OCI-LY1 (cell line): ENCODE measurements around the gene TSEN34.

Experiments
- H2AFZ ChIP-seq: fragments of 200-600 bp; sonication (generic), shearing (Covaris generic); 2 replicates; pipeline ENCODE4 v1.6.0; 2014; ENCODE audit warnings: antibody characterized with exemption, mild to moderate bottlenecking, low read length
- H3F3A ChIP-seq: fragments of 200-600 bp; sonication (generic), shearing (Covaris generic); 2 replicates; pipeline ENCODE4 v1.6.0; 2014; ENCODE audit warnings: mild to moderate bottlenecking, antibody characterized with exemption, low read length, moderate library complexity; ENCODE audit not compliant: insufficient read depth
- H3K27ac ChIP-seq: fragments of 200-600 bp; sonication (generic); 2 replicates; pipeline ENCODE4 v1.5.1; 2014; ENCODE audit warnings: low read length, mixed run types, mild to moderate bottlenecking, low read depth; ENCODE audit not compliant: poor library complexity, severe bottlenecking
- H3K27me3 ChIP-seq: fragments of 200-600 bp; sonication (generic); 2 replicates; pipeline ENCODE4 v1.6.0; 2014; ENCODE audit warnings: antibody characterized with exemption, mild to moderate bottlenecking, low read length, moderate library complexity; ENCODE audit not compliant: insufficient read depth
- H3K36me3 ChIP-seq: fragments of 200-600 bp; sonication (generic); 2 replicates; pipeline ENCODE4 v1.6.1; 2014; ENCODE audit warnings: mild to moderate bottlenecking, antibody characterized with exemption, low read length, moderate library complexity, mixed read lengths; ENCODE audit not compliant: insufficient read depth
- H3K4me1 ChIP-seq: fragments of 200-600 bp; sonication (generic); 2 replicates; pipeline ENCODE4 v1.5.1; 2014; ENCODE audit warnings: mild to moderate bottlenecking, low read length, moderate library complexity; ENCODE audit not compliant: insufficient read depth, severe bottlenecking
- H3K4me2 ChIP-seq: fragments of 200-600 bp; sonication (generic), shearing (Covaris generic); 2 replicates; pipeline ENCODE4 v1.6.1; 2014; ENCODE audit warnings: low read length
- H3K4me3 ChIP-seq: fragments of 200-600 bp; sonication (generic); 2 replicates; pipeline ENCODE4 v1.5.1; 2014; ENCODE audit warnings: low read length, low read depth, mild to moderate bottlenecking, mixed read lengths; ENCODE audit not compliant: poor library complexity, severe bottlenecking
- H3K79me2 ChIP-seq: fragments of 200-600 bp; shearing (Covaris generic); 2 replicates; pipeline ENCODE4 v1.6.1; 2016; ENCODE audit warnings: mixed run types, low read length, mixed read lengths; ENCODE audit not compliant: insufficient read depth
- H3K9ac ChIP-seq: fragments of 200-600 bp; sonication (generic), shearing (Covaris generic); 2 replicates; pipeline ENCODE4 v1.6.1; 2014; ENCODE audit warnings: mild to moderate bottlenecking, low read length, mixed read lengths
- H3K9me2 ChIP-seq: fragments of 200-600 bp; sonication (generic), shearing (Covaris generic); 2 replicates; pipeline ENCODE4 v1.6.1; 2014; ENCODE audit warnings: low read depth, mild to moderate bottlenecking, low read length, mixed read lengths
- H3K9me3 ChIP-seq: fragments of 200-600 bp; shearing (Covaris generic); 2 replicates; pipeline ENCODE4 v1.6.1; 2014; ENCODE audit warnings: low read length, mixed read lengths
- H4K20me1 ChIP-seq: fragments of 200-600 bp; sonication (generic), shearing (Covaris generic); 2 replicates; pipeline ENCODE4 v1.6.0; 2016; ENCODE audit warnings: mild to moderate bottlenecking, low read length; ENCODE audit not compliant: insufficient read depth
- EZH2 ChIP-seq: fragments of 200-600 bp; sonication (generic), shearing (Covaris generic); IDR thresholded peaks from 2 replicates; pipeline ENCODE4 v1.8.0; 2017; ENCODE audit warnings: borderline replicate concordance, mixed run types, mild to moderate bottlenecking, antibody characterized with exemption, low read length, moderate library complexity, mixed read lengths
- TF ChIP-seq, protein P1 (sequence below): fragments of 200-600 bp; sonication (generic), shearing (Covaris generic); IDR thresholded peaks from 2 replicates; pipeline ENCODE4 v1.5.1; 2017; ENCODE audit warnings: mild to moderate bottlenecking, antibody characterized with exemption, low read length, moderate library complexity, mixed read lengths

The TSEN34 gene

DNA sequence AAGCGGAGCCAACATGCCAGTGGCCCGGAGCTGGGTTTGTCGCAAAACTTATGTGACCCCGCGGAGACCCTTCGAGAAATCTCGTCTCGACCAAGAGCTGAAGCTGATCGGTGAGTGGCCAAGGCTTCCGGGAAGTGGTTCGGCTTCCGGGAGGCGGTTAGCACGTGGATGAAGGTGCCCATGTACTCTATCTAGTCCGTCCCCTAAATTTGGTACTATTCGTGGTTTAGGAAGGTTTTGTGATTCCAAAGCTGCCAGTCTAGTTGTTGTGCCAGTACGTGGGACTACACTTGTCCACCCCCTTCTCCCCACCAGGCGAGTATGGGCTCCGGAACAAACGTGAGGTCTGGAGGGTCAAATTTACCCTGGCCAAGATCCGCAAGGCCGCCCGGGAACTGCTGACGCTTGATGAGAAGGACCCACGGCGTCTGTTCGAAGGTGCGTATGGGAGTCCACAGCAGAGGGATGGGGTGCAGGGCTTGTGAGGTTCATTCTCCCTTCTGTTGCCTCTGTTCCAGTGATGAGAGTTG is 10.1 kb downstream of the TSEN34 start:
- H3K4me3 ChIP-seq, result peak overlapping the region; percentile 97
- peaks cover 6% of the 10 kb centered on the region; the same call in 1 of the 2 replicates for H3F3A ChIP-seq
- TF ChIP-seq, protein P1, sequence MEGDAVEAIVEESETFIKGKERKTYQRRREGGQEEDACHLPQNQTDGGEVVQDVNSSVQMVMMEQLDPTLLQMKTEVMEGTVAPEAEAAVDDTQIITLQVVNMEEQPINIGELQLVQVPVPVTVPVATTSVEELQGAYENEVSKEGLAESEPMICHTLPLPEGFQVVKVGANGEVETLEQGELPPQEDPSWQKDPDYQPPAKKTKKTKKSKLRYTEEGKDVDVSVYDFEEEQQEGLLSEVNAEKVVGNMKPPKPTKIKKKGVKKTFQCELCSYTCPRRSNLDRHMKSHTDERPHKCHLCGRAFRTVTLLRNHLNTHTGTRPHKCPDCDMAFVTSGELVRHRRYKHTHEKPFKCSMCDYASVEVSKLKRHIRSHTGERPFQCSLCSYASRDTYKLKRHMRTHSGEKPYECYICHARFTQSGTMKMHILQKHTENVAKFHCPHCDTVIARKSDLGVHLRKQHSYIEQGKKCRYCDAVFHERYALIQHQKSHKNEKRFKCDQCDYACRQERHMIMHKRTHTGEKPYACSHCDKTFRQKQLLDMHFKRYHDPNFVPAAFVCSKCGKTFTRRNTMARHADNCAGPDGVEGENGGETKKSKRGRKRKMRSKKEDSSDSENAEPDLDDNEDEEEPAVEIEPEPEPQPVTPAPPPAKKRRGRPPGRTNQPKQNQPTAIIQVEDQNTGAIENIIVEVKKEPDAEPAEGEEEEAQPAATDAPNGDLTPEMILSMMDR, result no peak
- TF ChIP-seq EZH2, result no peak
- H3K27me3 ChIP-seq, result no peaks in the 10 kb centered on the region
- peaks cover 43% of the 10 kb centered on the region for H3K79me2 ChIP-seq
- peak overlapping the region; percentile 85 for H3K27ac ChIP-seq
- H3K4me1 ChIP-seq, result peaks cover 65% of the 10 kb centered on the region
- no peaks in the 10 kb centered on the region; the same call in 1 of the 2 replicates for H4K20me1 ChIP-seq
- no peaks in the 10 kb centered on the region for H3K9me3 ChIP-seq
- H3K36me3 ChIP-seq, result peaks cover 53% of the 10 kb centered on the region
- no peak overlapping the region for H2AFZ ChIP-seq
- no peaks in the 10 kb centered on the region for H3K9me2 ChIP-seq
- H3K4me2 ChIP-seq, result peak overlapping the region; percentile 79
- peak overlapping the region; percentile 83 for H3K9ac ChIP-seq

DNA sequence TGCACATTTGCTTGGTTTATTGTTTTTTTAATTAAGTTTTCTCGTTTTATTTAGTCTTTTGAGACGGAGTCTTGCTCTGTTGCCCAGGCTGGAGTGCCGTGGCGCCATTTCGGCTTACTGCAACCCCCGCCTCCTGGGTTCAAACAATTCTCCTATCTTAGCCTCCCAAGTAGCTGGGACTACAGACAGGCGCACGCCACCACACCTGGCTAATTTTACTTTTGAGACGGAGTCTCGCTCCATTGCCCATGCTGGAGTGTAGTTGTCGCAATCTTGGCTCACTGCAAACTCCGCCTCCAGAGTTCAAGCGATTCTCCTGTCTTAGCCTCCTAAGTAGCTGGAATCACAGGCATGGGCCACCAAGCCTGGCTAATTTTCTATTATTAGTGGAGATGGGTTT is 10.9 kb downstream of the TSEN34 start:
- Histone ChIP-seq H3K4me3 (peak overlapping the region; percentile 97), H3K9me2 (no peaks in the 10 kb centered on the region), H3K9ac (peak overlapping the region; percentile 83), H3K27me3 (no peaks in the 10 kb centered on the region), H3K4me1 (peaks cover 72% of the 10 kb centered on the region), H3K79me2 (peaks cover 43% of the 10 kb centered on the region), H3F3A (peaks cover 6% of the 10 kb centered on the region; the same call in 1 of the 2 replicates), H3K9me3 (no peaks in the 10 kb centered on the region), H3K27ac (peak overlapping the region; percentile 85), H2AFZ (no peak overlapping the region), H4K20me1 (no peaks in the 10 kb centered on the region; the same call in 1 of the 2 replicates), H3K36me3 (peaks cover 61% of the 10 kb centered on the region), H3K4me2 (peak overlapping the region; percentile 79)
- no peak for TF ChIP-seq EZH2
- TF ChIP-seq, protein P1, result no peak

DNA sequence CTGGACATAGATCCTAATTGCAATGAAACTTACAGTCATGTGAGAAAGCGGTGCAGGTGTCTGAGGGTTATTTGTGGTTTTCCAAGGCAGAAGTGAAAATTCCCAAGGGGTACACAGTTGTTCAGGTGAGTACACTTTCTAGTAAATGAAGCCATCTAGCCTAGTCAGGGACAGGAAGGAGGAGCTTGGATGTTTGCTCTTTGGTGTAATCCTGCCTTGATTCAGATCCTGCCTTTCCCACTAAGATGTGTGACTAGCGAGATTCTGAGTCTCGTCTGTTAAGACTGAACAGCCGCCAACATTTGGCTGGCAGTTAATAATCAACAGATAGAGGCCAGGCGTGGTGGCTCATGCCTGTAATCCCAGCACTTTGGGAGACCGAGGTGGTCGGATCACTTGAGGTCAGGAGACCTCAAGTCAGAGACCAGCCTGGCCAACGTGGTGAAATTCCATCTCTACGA is 12.1 kb downstream of the TSEN34 start:
- peaks cover 43% of the 10 kb centered on the region for H3K79me2 ChIP-seq
- H3K27ac ChIP-seq, result peak overlapping the region; percentile 85
- H3F3A ChIP-seq, result peaks cover 6% of the 10 kb centered on the region; the same call in 1 of the 2 replicates
- H3K36me3 ChIP-seq, result peaks cover 73% of the 10 kb centered on the region
- no peak overlapping the region for H2AFZ ChIP-seq
- TF ChIP-seq EZH2, result no peak
- TF ChIP-seq, protein P1, result no peak
- H3K4me3 ChIP-seq, result peak overlapping the region; percentile 97
- H3K9ac ChIP-seq, result peak overlapping the region; percentile 83; the same call in 1 of the 2 replicates
- no peaks in the 10 kb centered on the region for H3K9me3 ChIP-seq
- H3K27me3 ChIP-seq, result no peaks in the 10 kb centered on the region
- H4K20me1 ChIP-seq, result no peaks in the 10 kb centered on the region; the same call in 1 of the 2 replicates
- peak overlapping the region; percentile 79 for H3K4me2 ChIP-seq
- no peaks in the 10 kb centered on the region for H3K9me2 ChIP-seq
- H3K4me1 ChIP-seq, result peaks cover 79% of the 10 kb centered on the region
